Lung microvascular endothelial cell (primary cell): ENCODE results near the gene METTL1. TPM values are rescaled to one million over a fixed set of nuclear protein-coding genes. Genes with fewer than 3 reads are reported as not detected.

ENCODE experiments used
- DNase-seq, 2 donors: peaks; one replicate each; pipeline versions ENCODE4 v3.0.0 to v3.0.0-alpha.2; 2010; ENCODE audit warnings: low read depth in 2 of 2
- total RNA-seq: library from RNA; depleted of rRNA; stranded (reverse); fragments of >200 nt; gene quantifications from 2 replicates; pipeline ENCODE4 v1.2.1, GENCODE V29; 2014

METTL1 gene
- total RNA-seq, 1 donor from 2014 or later = 3.8 TPM

- no peak for DNase-seq
Measured at GRCh38 chr12:57754411-57755193, 17.3 kb downstream of the METTL1 start, which contains the start of gene MARCHF9. Gene MARCHF9 (plus strand): TSS chr12:57755103. CDS start chr12:57755529, 426 bp downstream.

GRCh38 chr12:57753756-57754337 is 18.1 kb downstream of the METTL1 start:
- DNase-seq = no peak

GRCh38 chr12:57752668-57753000 is 19.3 kb downstream of the METTL1 start:
- no peak for DNase-seq

- peak; percentile 100 for DNase-seq
Measured at GRCh38 chr12:57751788-57752667, 19.9 kb downstream of the METTL1 start, which contains the start of gene CDK4. Gene CDK4 (minus strand): TSS chr12:57752310. CDS start chr12:57751717, 593 bp downstream.

- no peak for DNase-seq
Measured at GRCh38 chr12:57751432-57751787, 20.5 kb downstream of the METTL1 start.

GRCh38 chr12:57750561-57751431 is 21.1 kb downstream of the METTL1 start:
- DNase-seq = no peak

- DNase-seq = no peak
Measured at GRCh38 chr12:57749061-57749460, 22.8 kb downstream of the METTL1 start.

- no peak for DNase-seq
Measured at GRCh38 chr12:57746025-57746424, 25.9 kb downstream of the METTL1 start.

GRCh38 chr12:57745485-57745881 is 26.4 kb downstream of the METTL1 start:
- DNase-seq = no peak

GRCh38 chr12:57744777-57745484 is 27.0 kb downstream of the METTL1 start, which contains the start of gene TSPAN31:
Gene TSPAN31 (plus strand): TSS chr12:57745039. CDS start chr12:57745155, 116 bp downstream.
- peak; percentile 99 for DNase-seq

GRCh38 chr12:57744194-57744776 is 27.6 kb downstream of the METTL1 start:
- DNase-seq = peak in 1 of 2 donors; percentile 84

GRCh38 chr12:57743769-57744168 is 28.1 kb downstream of the METTL1 start:
- DNase-seq = no peak

GRCh38 chr12:57741844-57742738 is 29.8 kb downstream of the METTL1 start:
- DNase-seq = no peak

- peak in 1 of 2 donors; percentile 32 for DNase-seq
Measured at GRCh38 chr12:57741413-57741789, 30.5 kb downstream of the METTL1 start.

- DNase-seq = peak; percentile 35 to 58
Measured at GRCh38 chr12:57740656-57741412, 31.1 kb downstream of the METTL1 start.

- DNase-seq = no peak
Measured at GRCh38 chr12:57739914-57740538, 31.9 kb downstream of the METTL1 start.

- no peak for DNase-seq
Measured at GRCh38 chr12:57739387-57739786, 32.5 kb downstream of the METTL1 start.
